HG02588 (cell line): ENCODE data around the gene ABHD17B.
A peak's percentile ranks its signal among the peaks of the same experiment; 100 is the strongest.
"Not testable (repeated sequence)": the region's sequence is repeated elsewhere in the genome, so short reads cannot be mapped to it uniquely, and the experiment has no call there.

ENCODE experiments used
- ATAC-seq: cut with Tn5 transposase; IDR thresholded peaks from one replicate; pipeline ENCODE4 v1.9.1; 2021; ENCODE audit warnings: mild to moderate bottlenecking, moderate library complexity; ENCODE audit not compliant: unreplicated experiment

The ABHD17B gene

GRCh38 chr9:71916834-71917534, 6.0 kb upstream of the ABHD17B start:
- peak; percentile 73 for ATAC-seq

GRCh38 chr9:71915495-71915894, 4.5 kb upstream of the ABHD17B start:
- no peak for ATAC-seq

DNA sequence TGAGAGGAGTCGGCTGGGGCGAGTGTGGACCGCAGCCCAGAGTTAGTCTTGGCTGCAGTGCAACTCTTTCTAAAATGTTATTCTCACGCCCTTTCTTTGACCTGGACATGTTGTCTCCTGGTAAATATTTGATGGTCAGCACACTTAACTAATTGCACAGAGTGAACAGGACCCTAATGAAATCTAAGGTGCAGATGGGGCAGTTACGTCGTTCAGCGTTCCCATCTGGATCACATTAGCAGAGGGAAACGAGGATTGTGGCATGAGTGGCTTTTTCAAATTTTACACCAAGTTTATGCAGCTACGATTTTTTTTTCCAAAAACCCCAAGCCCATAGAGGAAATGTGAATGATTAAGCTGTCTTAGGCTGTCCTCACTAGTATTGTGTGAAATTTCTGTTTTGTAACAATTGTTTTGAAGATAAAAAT, 929 bp upstream of the ABHD17B start:
- ATAC-seq: no peak

- ATAC-seq: peak; percentile 15
Observed at GRCh38 chr9:71910650-71911060, 338 bp downstream of the ABHD17B start.

GRCh38 chr9:71909887-71910649, 925 bp downstream of the ABHD17B start:
- ATAC-seq: peak; percentile 12

DNA sequence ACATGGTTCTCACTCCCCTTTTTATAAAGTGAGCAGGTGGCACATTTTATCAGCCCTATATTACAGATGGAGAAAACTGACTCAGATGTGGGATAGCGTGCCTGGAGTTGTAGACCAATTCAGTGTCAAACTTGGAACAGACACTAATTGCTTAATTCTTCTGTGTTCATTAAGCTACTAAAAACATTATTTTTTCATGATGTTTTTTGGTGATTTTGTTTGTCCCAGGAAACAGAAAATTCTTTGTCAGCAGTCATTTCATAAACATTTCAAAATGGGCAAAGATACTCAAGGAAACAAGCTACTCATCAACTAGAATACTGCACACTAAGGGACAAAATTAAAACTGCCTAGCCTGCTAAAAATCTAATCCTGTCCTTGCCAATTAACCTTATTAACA, 2.2 kb downstream of the ABHD17B start:
- no peak for ATAC-seq

GRCh38 chr9:71904076-71904475, 6.9 kb downstream of the ABHD17B start:
- no peak for ATAC-seq

- ATAC-seq: no peak
Observed at GRCh38 chr9:71901695-71902597, 9.0 kb downstream of the ABHD17B start.

DNA sequence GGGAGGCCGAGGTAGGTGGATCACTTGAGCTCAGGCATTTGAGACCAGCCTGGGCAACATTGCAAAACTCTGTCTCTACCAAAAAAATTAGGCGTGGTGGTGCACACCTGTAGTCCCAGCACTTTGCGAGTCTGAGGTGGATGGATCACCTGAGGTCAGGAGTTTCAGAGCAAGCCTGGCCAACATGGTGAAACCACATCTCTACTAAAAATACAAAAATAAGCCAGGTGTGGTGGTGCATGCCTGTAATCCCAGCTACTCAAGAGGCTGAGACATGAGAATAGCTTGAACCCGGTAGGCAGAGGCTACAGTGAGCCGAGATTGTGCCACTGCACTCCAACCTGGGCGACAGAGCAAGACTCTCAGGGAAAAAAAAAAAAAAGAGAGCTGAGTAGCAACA, 12.2 kb downstream of the ABHD17B start:
- not testable (repeated sequence) for ATAC-seq

- ATAC-seq: peak; percentile 45
Observed at GRCh38 chr9:71897577-71897976, 13.4 kb downstream of the ABHD17B start.

GRCh38 chr9:71896761-71897160, 14.2 kb downstream of the ABHD17B start:
- ATAC-seq: no peak

DNA sequence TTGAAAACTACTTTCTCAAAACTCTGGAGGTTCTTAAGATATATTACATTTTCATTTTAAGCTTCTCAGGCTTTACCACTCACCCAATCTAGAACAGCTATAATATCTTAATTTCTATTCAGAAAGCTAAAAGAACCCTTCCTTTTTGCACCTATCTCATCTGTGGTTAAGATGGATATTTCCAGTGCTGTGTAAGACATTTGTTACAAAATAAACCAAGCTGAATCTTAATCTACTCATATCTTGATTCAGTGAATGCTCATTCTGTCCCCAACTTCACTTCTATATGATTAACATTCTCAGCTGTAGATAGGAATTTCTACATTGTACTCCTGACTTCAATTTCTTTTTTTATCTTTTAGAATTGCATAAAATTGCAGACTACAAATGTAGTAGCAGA, 15.0 kb downstream of the ABHD17B start:
- no peak for ATAC-seq

DNA sequence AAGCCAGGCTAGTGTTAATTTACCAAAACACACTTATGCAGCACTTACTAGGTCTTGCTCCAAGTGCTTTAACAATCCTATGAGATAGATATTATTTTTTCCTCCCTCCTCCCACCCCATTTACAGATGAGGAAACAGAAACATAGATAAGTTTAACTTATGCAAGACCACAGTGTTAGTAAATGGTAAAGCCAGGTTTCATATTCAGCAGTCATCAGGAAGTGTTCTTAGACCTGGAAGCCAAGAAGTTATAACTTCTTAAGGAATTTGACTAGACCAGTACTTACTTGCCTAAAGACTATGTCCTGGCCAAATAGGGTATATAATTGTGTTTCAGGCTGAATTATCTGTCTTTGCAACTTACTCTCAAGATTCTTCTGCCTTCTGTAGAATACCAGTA, 15.9 kb downstream of the ABHD17B start:
- peak; percentile 42 for ATAC-seq

DNA sequence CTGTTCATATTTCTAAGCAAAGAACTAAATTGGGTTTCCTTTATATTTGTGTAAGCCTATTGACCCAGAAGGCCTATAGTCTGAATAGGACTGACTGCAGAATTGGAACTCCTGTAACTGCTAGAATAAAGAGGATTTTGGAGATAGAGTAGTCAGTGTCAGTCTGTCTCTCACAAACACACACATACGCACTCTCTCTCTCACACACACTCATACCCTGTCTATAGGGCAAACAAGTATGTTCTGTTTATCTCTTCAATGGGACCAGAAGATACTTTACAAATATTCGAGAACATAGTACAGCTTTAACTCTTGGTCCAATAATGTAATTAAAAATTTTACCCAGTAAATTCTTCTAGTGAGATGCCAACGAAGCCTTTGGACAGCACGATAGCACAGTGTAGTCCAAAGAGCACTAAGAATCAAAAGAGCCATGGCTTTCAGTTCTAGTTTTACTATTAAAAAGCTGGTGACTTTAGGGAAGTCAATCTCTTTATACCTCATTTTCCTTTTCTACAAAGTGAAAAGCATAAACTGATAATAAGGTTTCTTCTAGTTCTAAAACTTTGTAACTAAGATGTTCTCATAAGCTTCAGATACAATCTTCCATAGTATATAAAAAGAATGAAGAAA, 19.3 kb downstream of the ABHD17B start:
- no peak for ATAC-seq

GRCh38 chr9:71890042-71890679, 20.8 kb downstream of the ABHD17B start:
- ATAC-seq: no peak

GRCh38 chr9:71887362-71887761, 23.6 kb downstream of the ABHD17B start:
- ATAC-seq: no peak

GRCh38 chr9:71886541-71886940, 24.5 kb downstream of the ABHD17B start:
- ATAC-seq: no peak

DNA sequence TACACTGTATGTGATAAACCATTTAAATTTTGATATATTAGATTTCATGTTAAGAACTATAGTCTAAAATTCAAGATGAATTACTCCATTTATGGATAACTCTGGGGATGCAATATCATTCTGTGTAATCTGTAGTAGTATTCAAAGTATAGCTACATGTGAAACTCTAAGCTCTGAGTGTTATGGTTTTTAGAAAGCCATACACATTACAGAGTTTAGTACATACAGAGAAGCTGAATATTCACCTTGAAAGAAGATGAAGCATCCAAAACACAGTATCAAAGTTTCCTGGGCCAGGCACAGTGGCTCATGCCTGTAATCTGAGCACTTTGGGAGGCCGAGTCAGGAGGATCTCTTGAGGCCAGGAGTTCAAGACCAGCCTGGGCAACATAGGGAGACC, 25.0 kb downstream of the ABHD17B start:
- ATAC-seq: no peak

DNA sequence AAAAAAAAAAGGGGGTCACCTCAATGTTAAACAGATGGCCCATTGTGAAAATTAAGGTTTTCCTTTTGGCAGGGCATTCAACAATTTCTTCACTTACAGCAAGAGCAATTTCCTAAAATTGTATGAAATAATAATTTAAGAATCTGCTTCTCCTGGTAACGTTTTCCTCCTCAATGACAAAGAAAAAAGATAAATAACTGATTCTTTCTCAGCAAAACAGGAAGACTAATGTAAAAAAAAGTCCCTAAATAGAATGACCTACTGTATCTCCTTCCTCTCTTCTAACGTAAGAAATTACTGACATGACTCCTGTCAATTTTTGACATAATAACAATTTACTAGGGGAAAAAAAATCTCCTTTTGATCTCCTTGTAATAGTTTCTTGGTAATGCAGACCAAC, 25.5 kb downstream of the ABHD17B start:
- no peak for ATAC-seq

GRCh38 chr9:71884005-71884404, 27.0 kb downstream of the ABHD17B start:
- no peak for ATAC-seq
